Measurements from ENCODE around the gene THAP8.

DNA sequence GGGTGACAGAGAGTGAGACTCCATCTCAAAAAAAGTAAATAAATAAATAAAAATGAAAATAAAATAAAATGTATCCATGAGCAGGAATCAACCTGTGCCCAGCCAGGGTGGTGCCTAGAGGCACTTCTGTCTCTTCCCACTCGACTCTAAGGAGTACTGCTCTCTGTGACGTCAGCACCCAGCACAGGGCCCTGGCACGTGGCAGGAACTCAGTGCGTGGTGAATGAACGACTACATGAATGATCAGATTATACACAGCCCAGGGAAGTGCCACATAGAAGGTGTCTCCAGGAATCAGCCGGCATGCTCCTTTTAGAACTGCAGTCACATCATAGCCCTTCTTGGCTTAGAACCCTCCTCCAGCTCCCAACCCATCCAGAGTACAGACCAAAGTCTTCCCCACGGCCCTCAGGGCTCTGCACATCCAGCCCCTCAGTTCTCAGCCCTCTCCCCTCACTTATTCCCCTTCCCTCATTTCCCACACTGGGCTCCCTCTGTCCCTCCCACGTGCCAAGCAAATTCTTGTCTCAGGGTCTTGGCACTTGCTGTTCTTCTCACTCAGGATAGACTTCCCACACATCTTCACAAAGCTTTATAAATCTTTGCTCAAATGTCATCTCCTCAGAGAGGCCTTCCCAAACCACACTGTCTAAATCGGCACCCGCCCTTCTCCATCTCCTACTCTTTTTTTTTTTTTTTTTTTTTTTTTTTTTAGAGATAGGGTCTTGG, 25.6 kb downstream of the THAP8 start:
- TF ChIP-seq, protein P1, sequence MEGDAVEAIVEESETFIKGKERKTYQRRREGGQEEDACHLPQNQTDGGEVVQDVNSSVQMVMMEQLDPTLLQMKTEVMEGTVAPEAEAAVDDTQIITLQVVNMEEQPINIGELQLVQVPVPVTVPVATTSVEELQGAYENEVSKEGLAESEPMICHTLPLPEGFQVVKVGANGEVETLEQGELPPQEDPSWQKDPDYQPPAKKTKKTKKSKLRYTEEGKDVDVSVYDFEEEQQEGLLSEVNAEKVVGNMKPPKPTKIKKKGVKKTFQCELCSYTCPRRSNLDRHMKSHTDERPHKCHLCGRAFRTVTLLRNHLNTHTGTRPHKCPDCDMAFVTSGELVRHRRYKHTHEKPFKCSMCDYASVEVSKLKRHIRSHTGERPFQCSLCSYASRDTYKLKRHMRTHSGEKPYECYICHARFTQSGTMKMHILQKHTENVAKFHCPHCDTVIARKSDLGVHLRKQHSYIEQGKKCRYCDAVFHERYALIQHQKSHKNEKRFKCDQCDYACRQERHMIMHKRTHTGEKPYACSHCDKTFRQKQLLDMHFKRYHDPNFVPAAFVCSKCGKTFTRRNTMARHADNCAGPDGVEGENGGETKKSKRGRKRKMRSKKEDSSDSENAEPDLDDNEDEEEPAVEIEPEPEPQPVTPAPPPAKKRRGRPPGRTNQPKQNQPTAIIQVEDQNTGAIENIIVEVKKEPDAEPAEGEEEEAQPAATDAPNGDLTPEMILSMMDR (IDR thresholded peaks at IDR 0.05) = no peak
- TF ChIP-seq SMC3 (IDR thresholded peaks at IDR 0.05) (no peak), EP300 (IDR thresholded peaks at IDR 0.05) (no peak), SREBF2 (IDR thresholded peaks at IDR 0.05) (no peak), JUN (IDR thresholded peaks at IDR 0.05) (no peak), NR3C1 (IDR thresholded peaks at IDR 0.05) (no peak), ZFP36 (IDR thresholded peaks at IDR 0.05; ENCODE audit: borderline replicate concordance, partially characterized antibody) (no peak), POLR2A (IDR thresholded peaks at IDR 0.05; ENCODE audit: low read length) (no peak), KDM5A (IDR thresholded peaks at IDR 0.05) (no peak)
- TF ChIP-seq, protein P2, sequence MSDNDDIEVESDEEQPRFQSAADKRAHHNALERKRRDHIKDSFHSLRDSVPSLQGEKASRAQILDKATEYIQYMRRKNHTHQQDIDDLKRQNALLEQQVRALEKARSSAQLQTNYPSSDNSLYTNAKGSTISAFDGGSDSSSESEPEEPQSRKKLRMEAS (IDR thresholded peaks at IDR 0.05) = no peak
- TF ChIP-seq, protein P3, sequence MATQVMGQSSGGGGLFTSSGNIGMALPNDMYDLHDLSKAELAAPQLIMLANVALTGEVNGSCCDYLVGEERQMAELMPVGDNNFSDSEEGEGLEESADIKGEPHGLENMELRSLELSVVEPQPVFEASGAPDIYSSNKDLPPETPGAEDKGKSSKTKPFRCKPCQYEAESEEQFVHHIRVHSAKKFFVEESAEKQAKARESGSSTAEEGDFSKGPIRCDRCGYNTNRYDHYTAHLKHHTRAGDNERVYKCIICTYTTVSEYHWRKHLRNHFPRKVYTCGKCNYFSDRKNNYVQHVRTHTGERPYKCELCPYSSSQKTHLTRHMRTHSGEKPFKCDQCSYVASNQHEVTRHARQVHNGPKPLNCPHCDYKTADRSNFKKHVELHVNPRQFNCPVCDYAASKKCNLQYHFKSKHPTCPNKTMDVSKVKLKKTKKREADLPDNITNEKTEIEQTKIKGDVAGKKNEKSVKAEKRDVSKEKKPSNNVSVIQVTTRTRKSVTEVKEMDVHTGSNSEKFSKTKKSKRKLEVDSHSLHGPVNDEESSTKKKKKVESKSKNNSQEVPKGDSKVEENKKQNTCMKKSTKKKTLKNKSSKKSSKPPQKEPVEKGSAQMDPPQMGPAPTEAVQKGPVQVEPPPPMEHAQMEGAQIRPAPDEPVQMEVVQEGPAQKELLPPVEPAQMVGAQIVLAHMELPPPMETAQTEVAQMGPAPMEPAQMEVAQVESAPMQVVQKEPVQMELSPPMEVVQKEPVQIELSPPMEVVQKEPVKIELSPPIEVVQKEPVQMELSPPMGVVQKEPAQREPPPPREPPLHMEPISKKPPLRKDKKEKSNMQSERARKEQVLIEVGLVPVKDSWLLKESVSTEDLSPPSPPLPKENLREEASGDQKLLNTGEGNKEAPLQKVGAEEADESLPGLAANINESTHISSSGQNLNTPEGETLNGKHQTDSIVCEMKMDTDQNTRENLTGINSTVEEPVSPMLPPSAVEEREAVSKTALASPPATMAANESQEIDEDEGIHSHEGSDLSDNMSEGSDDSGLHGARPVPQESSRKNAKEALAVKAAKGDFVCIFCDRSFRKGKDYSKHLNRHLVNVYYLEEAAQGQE (IDR thresholded peaks at IDR 0.05) = no peak
- TF ChIP-seq, protein P4, sequence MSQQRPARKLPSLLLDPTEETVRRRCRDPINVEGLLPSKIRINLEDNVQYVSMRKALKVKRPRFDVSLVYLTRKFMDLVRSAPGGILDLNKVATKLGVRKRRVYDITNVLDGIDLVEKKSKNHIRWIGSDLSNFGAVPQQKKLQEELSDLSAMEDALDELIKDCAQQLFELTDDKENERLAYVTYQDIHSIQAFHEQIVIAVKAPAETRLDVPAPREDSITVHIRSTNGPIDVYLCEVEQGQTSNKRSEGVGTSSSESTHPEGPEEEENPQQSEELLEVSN (IDR thresholded peaks at IDR 0.05; ENCODE audit: borderline replicate concordance, low read depth) = no peak

Measured in A549 (cell line).